D721Med (cell line): ENCODE measurements around the gene MOK.

Experiments
- DNase-seq: peaks from one replicate; pipeline ENCODE4 v3.0.0; 2011; ENCODE audit warnings: low spot score; ENCODE audit not compliant: insufficient read length
- FAIRE-seq: peaks from 2 replicates; lab custom pipeline; 2011; peaks lifted over from hg19 to GRCh38; lab: Jason Lieb, UNC
- CTCF ChIP-seq: IDR thresholded peaks from 2 replicates; pipeline ENCODE4 v1.5.1; 2012; ENCODE audit warnings: mild to moderate bottlenecking, control low read depth; ENCODE audit not compliant: insufficient read depth; ENCODE audit errors: missing control alignments

Gene MOK

GRCh38 chr14:102229071-102229738, 75.8 kb downstream of the MOK start:
- FAIRE-seq (no peak), DNase-seq (no peak)
- no peak for TF ChIP-seq CTCF

- no peak for DNase-seq
- FAIRE-seq: no peak
- no peak for TF ChIP-seq CTCF
Observed at GRCh38 chr14:102227184-102227964, 77.6 kb downstream of the MOK start.

GRCh38 chr14:102226356-102227125, 78.4 kb downstream of the MOK start:
- no peak for FAIRE-seq
- no peak for DNase-seq
- no peak for TF ChIP-seq CTCF

GRCh38 chr14:102225936-102226335, 79.0 kb downstream of the MOK start:
- no peak for FAIRE-seq
- no peak for DNase-seq
- no peak for TF ChIP-seq CTCF

- FAIRE-seq: no peak
Observed at GRCh38 chr14:102225386-102225785, 79.6 kb downstream of the MOK start.

GRCh38 chr14:102223682-102224081, 81.3 kb downstream of the MOK start:
- FAIRE-seq (no peak), DNase-seq (no peak)
- no peak for TF ChIP-seq CTCF

More at GRCh38 chr14:102225386-102225785, 79.6 kb downstream of the MOK start:
- no peak for DNase-seq
- TF ChIP-seq CTCF: no peak

- no peak for TF ChIP-seq CTCF
- FAIRE-seq (no peak), DNase-seq (no peak)
Observed at GRCh38 chr14:102222751-102223150, 82.2 kb downstream of the MOK start.
